Tibial artery (tissue), 4 donors: ENCODE results near the gene PSKH1.

ENCODE experiments used
- DNase-seq, 2 donors: peaks; one replicate each; pipeline ENCODE4 v3.0.0-alpha.2; 2019
- H3K27ac ChIP-seq, 2 donors: fragments of 200-600 bp; sonication (generic) in 1 of 2; 1 replicate in 1 of 2; 2 replicates in 1 of 2; pipeline ENCODE4 v1.5.1; 2018 to 2019; ENCODE audit warnings: mild to moderate bottlenecking in 1 of 2
- H3K27me3 ChIP-seq, 2 donors: fragments of 200-600 bp; sonication (generic) in 1 of 2; one replicate each; pipeline versions ENCODE4 v1.5.1 to v1.6.0; 2016 to 2019
- H3K36me3 ChIP-seq, 3 donors: fragments of 200-600 bp; sonication (generic) in 2 of 3; one replicate each; pipeline ENCODE4 v1.5.1; 2016 to 2019; ENCODE audit warnings: mild to moderate bottlenecking in 2 of 3
- H3K4me1 ChIP-seq, 4 donors: fragments of 200-600 bp; sonication (generic) in 2 of 4; 1 replicate in 3 of 4; 2 replicates in 1 of 4; pipeline ENCODE4 v1.5.1; 2016 to 2019
- H3K4me3 ChIP-seq, 2 donors: fragments of 200-600 bp; sonication (generic) in 1 of 2; 1 replicate in 1 of 2; 2 replicates in 1 of 2; pipeline ENCODE4 v1.5.1; 2018 to 2019; ENCODE audit warnings: mild to moderate bottlenecking in 2 of 2
- H3K9me3 ChIP-seq, 3 donors: fragments of 200-600 bp; sonication (generic) in 1 of 3; one replicate each; pipeline ENCODE4 v1.5.1; 2016 to 2019
- CTCF ChIP-seq, 2 experiments: fragments of 200-600 bp in 1 of 2; fragments of 450-650 bp in 1 of 2; IDR thresholded peaks; one replicate each; pipeline ENCODE4 v1.5.1; 2017 to 2019; ENCODE audit warnings: antibody characterized with exemption in 2 of 2, mild to moderate bottlenecking in 1 of 2, moderate library complexity in 1 of 2
- intact Hi-C: fragments of 100-400 bp; cut with DNase I; formaldehyde crosslinking; loops from one replicate; pipeline ENCODE4 v1.15.0; 2023; ENCODE audit warnings: low total_unique reads

Gene PSKH1

GRCh38 chr16:67959536-67960329, 66.7 kb downstream of the PSKH1 start:
- DNase-seq: peak; percentile 70 to 83
- no peaks in the 10 kb centered on the region for H3K27me3 ChIP-seq
- H3K9me3 ChIP-seq: no peaks in the 10 kb centered on the region
- TF ChIP-seq CTCF (IDR thresholded peaks at IDR 0.05): no peak
- peaks cover 0 to 57% (median 44%) of the 10 kb centered on the region in 4 donors for H3K4me1 ChIP-seq
- intact Hi-C loops: no loop called here
- H3K4me3 ChIP-seq: no peak overlapping the region
- H3K36me3 ChIP-seq: peaks cover 49 to 89% (median 82%) of the 10 kb centered on the region in 3 donors
- H3K27ac ChIP-seq: peak overlapping the region; percentile 48 to 53

- H3K27me3 ChIP-seq: no peaks in the 10 kb centered on the region
- H3K36me3 ChIP-seq: peaks cover 43 to 71% (median 65%) of the 10 kb centered on the region in 3 donors
- H3K27ac ChIP-seq: peak overlapping the region; percentile 3 to 28
- no peak for TF ChIP-seq CTCF (IDR thresholded peaks at IDR 0.05)
- H3K9me3 ChIP-seq: no peaks in the 10 kb centered on the region
- no peak for DNase-seq
- intact Hi-C loops: no loop called here
- no peak overlapping the region for H3K4me3 ChIP-seq
- peaks cover 0 to 75% (median 61%) of the 10 kb centered on the region in 4 donors for H3K4me1 ChIP-seq
Observed at GRCh38 chr16:67961551-67961957, 68.5 kb downstream of the PSKH1 start.

- Histone ChIP-seq H3K27me3 (no peaks in the 10 kb centered on the region), H3K4me3 (no peak overlapping the region), H3K9me3 (no peaks in the 10 kb centered on the region), H3K4me1 (peaks cover 0 to 81% (median 67%) of the 10 kb centered on the region in 4 donors), H3K36me3 (peaks cover 43 to 66% (median 61%) of the 10 kb centered on the region in 3 donors), H3K27ac (peak overlapping the region; percentile 3 to 28)
- intact Hi-C loops: no loop called here
- no peak for TF ChIP-seq CTCF (IDR thresholded peaks at IDR 0.05)
- DNase-seq: no peak
Observed at GRCh38 chr16:67962135-67962534, 69.1 kb downstream of the PSKH1 start.

GRCh38 chr16:67963292-67963661, 70.2 kb downstream of the PSKH1 start:
- H3K4me1 ChIP-seq: peaks cover 0 to 85% (median 71%) of the 10 kb centered on the region in 4 donors
- no peak overlapping the region for H3K4me3 ChIP-seq
- H3K27ac ChIP-seq: peak overlapping the region; percentile 34 to 42

GRCh38 chr16:67963662-67964321, 70.7 kb downstream of the PSKH1 start:
- Histone ChIP-seq H3K4me3 (no peak overlapping the region), H3K27me3 (no peaks in the 10 kb centered on the region), H3K36me3 (peaks cover 35 to 49% (median 46%) of the 10 kb centered on the region in 3 donors), H3K27ac (peak overlapping the region; percentile 34 to 42), H3K9me3 (no peaks in the 10 kb centered on the region), H3K4me1 (peaks cover 0 to 85% (median 71%) of the 10 kb centered on the region in 4 donors)
- intact Hi-C loops: no loop called here
- no peak for TF ChIP-seq CTCF (IDR thresholded peaks at IDR 0.05)
- no peak for DNase-seq

More at GRCh38 chr16:67963292-67963661, 70.2 kb downstream of the PSKH1 start:
- no peaks in the 10 kb centered on the region for H3K27me3 ChIP-seq
- no peak for TF ChIP-seq CTCF (IDR thresholded peaks at IDR 0.05)
- intact Hi-C loops: no loop called here
- no peaks in the 10 kb centered on the region for H3K9me3 ChIP-seq
- DNase-seq: no peak
- H3K36me3 ChIP-seq: peaks cover 35 to 55% (median 51%) of the 10 kb centered on the region in 3 donors
